Right atrium auricular region (tissue), 2 donors: Measurements from ENCODE around the gene KRT76. TPM values are rescaled to one million over a fixed set of nuclear protein-coding genes. Genes with fewer than 3 reads are reported as not detected.

Source experiments
- DNase-seq: peaks from one replicate; pipeline ENCODE4 v3.0.0-alpha.2; 2019; ENCODE audit warnings: low spot score
- H3K27ac ChIP-seq, 2 donors: fragments of 200-600 bp; sonication (generic); 1 replicate in 1 of 2; 2 replicates in 1 of 2; pipeline ENCODE4 v1.5.1; 2016 to 2019
- H3K27me3 ChIP-seq, 2 donors: fragments of 200-600 bp; sonication (generic); one replicate each; pipeline versions ENCODE4 v1.5.1 to v1.6.0; 2017 to 2019
- H3K36me3 ChIP-seq: fragments of 200-600 bp; sonication (generic); one replicate; pipeline ENCODE4 v1.5.1; 2016
- H3K4me1 ChIP-seq, 2 donors: fragments of 200-600 bp; sonication (generic); one replicate each; pipeline versions ENCODE4 v1.5.1 to v1.6.0; 2017 to 2019
- H3K4me3 ChIP-seq, 2 donors: fragments of 200-600 bp; sonication (generic); 1 replicate in 1 of 2; 2 replicates in 1 of 2; pipeline ENCODE4 v1.5.1; 2017 to 2019; ENCODE audit warnings: mild to moderate bottlenecking in 1 of 2, moderate library complexity in 1 of 2
- H3K9me3 ChIP-seq, 2 donors: fragments of 200-600 bp; sonication (generic); one replicate each; pipeline ENCODE4 v1.5.1; 2019
- CTCF ChIP-seq, 2 donors: fragments of 200-600 bp; sonication (generic); IDR thresholded peaks; one replicate each; pipeline ENCODE4 v1.5.1; 2019; ENCODE audit warnings: antibody characterized with exemption in 2 of 2
- total RNA-seq, 2 donors: library from RNA; depleted of rRNA; stranded (reverse); fragments of >200 nt; gene quantifications; one replicate each; pipeline ENCODE4 v1.1.0, GENCODE V29; 2016

Gene KRT76
- total RNA-seq, 2 donors from 2014 or later = not detected

GRCh38 chr12:52814710-52815155 lies 37.6 kb upstream of the KRT76 start:
- Histone ChIP-seq H3K27me3 (no peaks in the 10 kb centered on the region), H3K36me3 (no peaks in the 10 kb centered on the region), H3K4me1 (no peaks in the 10 kb centered on the region), H3K9me3 (no peaks in the 10 kb centered on the region), H3K4me3 (no peak overlapping the region), H3K27ac (no peak overlapping the region)
- no peak for DNase-seq
- no peak for TF ChIP-seq CTCF (IDR thresholded peaks at IDR 0.05)

GRCh38 chr12:52813885-52814709 lies 37.0 kb upstream of the KRT76 start, which contains the start of gene KRT4:
Gene KRT4, minus strand, starts transcription at chr12:52814116. Its CDS starts 58 bp downstream, at chr12:52814058.
- no peaks in the 10 kb centered on the region for H3K9me3 ChIP-seq
- no peaks in the 10 kb centered on the region for H3K36me3 ChIP-seq
- H3K4me1 ChIP-seq = no peaks in the 10 kb centered on the region
- no peaks in the 10 kb centered on the region for H3K27me3 ChIP-seq
- TF ChIP-seq CTCF (IDR thresholded peaks at IDR 0.05) = no peak
- no peak for DNase-seq
- H3K4me3 ChIP-seq = no peak within 1 kb of the TSS
- H3K27ac ChIP-seq = no peak within 1 kb of the TSS

- Histone ChIP-seq H3K4me1 (no peaks in the 10 kb centered on the region), H3K27ac (no peak overlapping the region), H3K4me3 (no peak overlapping the region), H3K36me3 (no peaks in the 10 kb centered on the region), H3K27me3 (no peaks in the 10 kb centered on the region), H3K9me3 (no peaks in the 10 kb centered on the region)
- DNase-seq = no peak
- TF ChIP-seq CTCF (IDR thresholded peaks at IDR 0.05) = no peak
Observed at GRCh38 chr12:52813203-52813819, 36.2 kb upstream of the KRT76 start.

- H3K27me3 ChIP-seq = no peaks in the 10 kb centered on the region
- H3K9me3 ChIP-seq = no peaks in the 10 kb centered on the region
- no peak overlapping the region for H3K4me3 ChIP-seq
- H3K36me3 ChIP-seq = no peaks in the 10 kb centered on the region
- no peaks in the 10 kb centered on the region for H3K4me1 ChIP-seq
- no peak for TF ChIP-seq CTCF (IDR thresholded peaks at IDR 0.05)
- no peak for DNase-seq
- no peak overlapping the region for H3K27ac ChIP-seq
Observed at GRCh38 chr12:52812749-52813148, 35.6 kb upstream of the KRT76 start.

GRCh38 chr12:52812073-52812400 lies 34.9 kb upstream of the KRT76 start:
- H3K27ac ChIP-seq = no peak overlapping the region
- TF ChIP-seq CTCF (IDR thresholded peaks at IDR 0.05) = no peak
- H3K4me1 ChIP-seq = no peaks in the 10 kb centered on the region
- H3K9me3 ChIP-seq = no peaks in the 10 kb centered on the region
- DNase-seq = no peak
- no peaks in the 10 kb centered on the region for H3K27me3 ChIP-seq
- no peaks in the 10 kb centered on the region for H3K36me3 ChIP-seq
- H3K4me3 ChIP-seq = no peak overlapping the region
